ENCODE measurements around the gene XPO6. TPM values are rescaled to one million over a fixed set of nuclear protein-coding genes. Genes with fewer than 3 reads are reported as not detected.

Gene XPO6
- total RNA-seq, 1 donor from 2014 or later, result 128 TPM

GRCh38 chr16:28208824-28209223 lies 2.9 kb downstream of the XPO6 start:
- DNase-seq (ENCODE audit: extremely low spot score, unreplicated experiment), result no peak
- peaks cover 5% of the 10 kb centered on the region for H3K36me3 Mint-ChIP-seq (ENCODE audit: unreplicated experiment)
- H3K4me3 Mint-ChIP-seq (ENCODE audit: unreplicated experiment), result no peak overlapping the region
- no peak for TF ChIP-seq CTCF (IDR thresholded peaks at IDR 0.05)
- H3K27ac Mint-ChIP-seq (ENCODE audit: unreplicated experiment), result no peak overlapping the region
- H3K27me3 Mint-ChIP-seq (ENCODE audit: unreplicated experiment), result no peaks in the 10 kb centered on the region
- H3K4me1 Mint-ChIP-seq (ENCODE audit: unreplicated experiment), result peaks cover 40% of the 10 kb centered on the region
- no peaks in the 10 kb centered on the region for H3K9me3 Mint-ChIP-seq (ENCODE audit: unreplicated experiment)

GRCh38 chr16:28208131-28208530 lies 3.6 kb downstream of the XPO6 start:
- TF ChIP-seq CTCF (IDR thresholded peaks at IDR 0.05), result no peak
- H3K36me3 Mint-ChIP-seq (ENCODE audit: unreplicated experiment), result peaks cover 5% of the 10 kb centered on the region
- no peak for DNase-seq (ENCODE audit: extremely low spot score, unreplicated experiment)
- no peaks in the 10 kb centered on the region for H3K9me3 Mint-ChIP-seq (ENCODE audit: unreplicated experiment)
- H3K27ac Mint-ChIP-seq (ENCODE audit: unreplicated experiment), result peak overlapping the region; percentile 50
- H3K27me3 Mint-ChIP-seq (ENCODE audit: unreplicated experiment), result no peaks in the 10 kb centered on the region
- no peak overlapping the region for H3K4me3 Mint-ChIP-seq (ENCODE audit: unreplicated experiment)
- H3K4me1 Mint-ChIP-seq (ENCODE audit: unreplicated experiment), result peaks cover 34% of the 10 kb centered on the region

- Mint-ChIP-seq H3K9me3 (ENCODE audit: unreplicated experiment) (no peaks in the 10 kb centered on the region), H3K36me3 (ENCODE audit: unreplicated experiment) (peaks cover 8% of the 10 kb centered on the region), H3K4me3 (ENCODE audit: unreplicated experiment) (no peak overlapping the region), H3K27me3 (ENCODE audit: unreplicated experiment) (no peaks in the 10 kb centered on the region), H3K27ac (ENCODE audit: unreplicated experiment) (peak overlapping the region; percentile 50), H3K4me1 (ENCODE audit: unreplicated experiment) (peaks cover 31% of the 10 kb centered on the region)
- no peak for DNase-seq (ENCODE audit: extremely low spot score, unreplicated experiment)
- TF ChIP-seq CTCF (IDR thresholded peaks at IDR 0.05), result no peak
Measured at GRCh38 chr16:28207399-28207798, 4.4 kb downstream of the XPO6 start.

GRCh38 chr16:28205974-28206373 lies 5.8 kb downstream of the XPO6 start:
- no peak overlapping the region for H3K4me3 Mint-ChIP-seq (ENCODE audit: unreplicated experiment)
- no peak overlapping the region for H3K27ac Mint-ChIP-seq (ENCODE audit: unreplicated experiment)
- no peak for TF ChIP-seq CTCF (IDR thresholded peaks at IDR 0.05)
- H3K36me3 Mint-ChIP-seq (ENCODE audit: unreplicated experiment), result peaks cover 16% of the 10 kb centered on the region
- DNase-seq (ENCODE audit: extremely low spot score, unreplicated experiment), result no peak
- H3K27me3 Mint-ChIP-seq (ENCODE audit: unreplicated experiment), result no peaks in the 10 kb centered on the region
- H3K4me1 Mint-ChIP-seq (ENCODE audit: unreplicated experiment), result peaks cover 27% of the 10 kb centered on the region
- H3K9me3 Mint-ChIP-seq (ENCODE audit: unreplicated experiment), result no peaks in the 10 kb centered on the region

GRCh38 chr16:28205117-28205899 lies 6.5 kb downstream of the XPO6 start:
- no peaks in the 10 kb centered on the region for H3K9me3 Mint-ChIP-seq (ENCODE audit: unreplicated experiment)
- peaks cover 20% of the 10 kb centered on the region for H3K4me1 Mint-ChIP-seq (ENCODE audit: unreplicated experiment)
- no peaks in the 10 kb centered on the region for H3K27me3 Mint-ChIP-seq (ENCODE audit: unreplicated experiment)
- peaks cover 19% of the 10 kb centered on the region for H3K36me3 Mint-ChIP-seq (ENCODE audit: unreplicated experiment)
- DNase-seq (ENCODE audit: extremely low spot score, unreplicated experiment), result no peak
- no peak for TF ChIP-seq CTCF (IDR thresholded peaks at IDR 0.05)
- no peak overlapping the region for H3K27ac Mint-ChIP-seq (ENCODE audit: unreplicated experiment)
- H3K4me3 Mint-ChIP-seq (ENCODE audit: unreplicated experiment), result no peak overlapping the region
